Natural killer cell (primary cell): ENCODE measurements around the gene JAML. TPM values are rescaled to one million over a fixed set of nuclear protein-coding genes. Genes with fewer than 3 reads are reported as not detected.

Source experiments
- ATAC-seq, 3 donors: fragments of 150-1000 bp in 2 of 3; fragments of 200-7000 bp in 1 of 3; cut with Tn5 transposase; 1 replicate in 1 of 3; 2 replicates in 2 of 3; pipeline ENCODE4 v1.10.0; 2021; ENCODE audit warnings: mild to moderate bottlenecking in 2 of 3, moderate library complexity in 2 of 3
- DNase-seq, 2 donors: peaks; one replicate each; pipeline versions ENCODE4 v3.0.0 to v3.0.0-alpha.2; 2013 to 2021; ENCODE audit warnings: mixed read lengths in 1 of 2
- H3K27ac ChIP-seq: one replicate; pipeline ENCODE4 v1.5.1; 2013; ENCODE audit warnings: mild to moderate bottlenecking, low read length
- H3K27me3 ChIP-seq: one replicate; pipeline ENCODE4 v1.6.1; 2013; ENCODE audit warnings: low read length; ENCODE audit not compliant: control insufficient read depth, insufficient read depth
- H3K36me3 ChIP-seq: one replicate; pipeline ENCODE4 v1.6.1; 2013; ENCODE audit warnings: low read length; ENCODE audit not compliant: control insufficient read depth, insufficient read depth
- H3K4me1 ChIP-seq: one replicate; pipeline ENCODE4 v1.6.1; 2013; ENCODE audit warnings: low read length; ENCODE audit not compliant: control insufficient read depth, insufficient read depth
- H3K4me3 ChIP-seq: one replicate; pipeline ENCODE4 v1.5.1; 2013; ENCODE audit warnings: low read length
- H3K9me3 ChIP-seq: one replicate; pipeline ENCODE4 v1.6.1; 2013; ENCODE audit warnings: low read length; ENCODE audit not compliant: control insufficient read depth, insufficient read depth
- H3K27ac Mint-ChIP-seq, 2 donors: one replicate each; pipeline ENCODE4 v1.8.0; 2022; ENCODE audit warnings: mild to moderate bottlenecking in 2 of 2, mixed read lengths in 2 of 2, moderate library complexity in 1 of 2
- H3K27me3 Mint-ChIP-seq, 2 donors: one replicate each; pipeline ENCODE4 v1.8.0; 2022; ENCODE audit warnings: low read depth in 2 of 2, mixed read lengths in 2 of 2
- H3K36me3 Mint-ChIP-seq: one replicate; pipeline ENCODE4 v1.8.0; 2022; ENCODE audit warnings: mixed read lengths
- H3K4me1 Mint-ChIP-seq, 2 donors: one replicate each; pipeline ENCODE4 v1.8.0; 2022; ENCODE audit warnings: mixed read lengths in 2 of 2
- H3K4me3 Mint-ChIP-seq: one replicate; pipeline ENCODE4 v1.8.0; 2022; ENCODE audit warnings: mild to moderate bottlenecking, moderate library complexity, mixed read lengths
- H3K9me3 Mint-ChIP-seq, 2 donors: one replicate each; pipeline ENCODE4 v1.8.0; 2022; ENCODE audit warnings: mixed read lengths in 2 of 2
- WGBS: methylation state at CpG from one replicate; pipeline ENCODE4 v1.1.7; 2013; ENCODE audit warnings: missing lambda C conversion rate; ENCODE audit not compliant: insufficient coverage; 5-methylcytosine and 5-hydroxymethylcytosine counted together
- intact Hi-C: fragments of 100-400 bp; cut with micrococcal nuclease; formaldehyde crosslinking; loops from one replicate; pipeline ENCODE4 v1.14.2; 2022
- total RNA-seq, 4 donors: library from RNA; stranded (reverse); fragments of 120-200 nt in 1 of 4; gene quantifications; one replicate each; pipeline versions ENCODE4 v1.2.3 to v1.2.4, GENCODE V29; 2013 to 2022
- TF ChIP-seq, protein P1 (sequence below): fragments of 200-600 bp; IDR thresholded peaks from one replicate; pipeline ENCODE4 v1.8.0; 2022; ENCODE audit warnings: antibody characterized with exemption

Gene JAML
- total RNA-seq, 3 donors from 2014 or later (not counting 1 experiment from before 2014, with no cell fraction given) = 7.1 to 27.8 (median 12.8) TPM

DNA sequence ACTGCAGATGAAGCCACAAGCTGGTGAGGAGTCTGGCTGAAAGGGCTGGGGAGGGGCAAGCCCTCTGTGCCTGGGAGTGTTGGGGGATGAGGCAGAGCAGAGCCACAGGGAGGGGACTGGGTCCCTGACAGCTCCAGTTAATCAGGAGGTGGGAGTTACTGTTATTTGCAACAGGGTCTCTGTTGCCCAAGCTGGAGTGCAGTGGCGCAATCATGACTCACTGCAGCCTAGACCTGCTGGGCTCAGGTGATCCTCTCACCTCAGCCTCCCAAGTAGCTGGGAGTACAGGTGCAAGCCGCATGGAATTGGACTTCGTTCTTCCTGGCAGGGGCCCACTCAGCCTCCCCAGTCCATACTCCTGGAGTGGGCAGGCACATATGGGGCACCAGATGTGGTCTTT lies 56.1 kb downstream of the JAML start:
- Histone ChIP-seq H3K27ac (no peak overlapping the region), H3K4me3 (no peak overlapping the region), H3K27me3 (no peaks in the 10 kb centered on the region), H3K36me3 (no peaks in the 10 kb centered on the region), H3K9me3 (no peaks in the 10 kb centered on the region), H3K4me1 (peaks cover 7% of the 10 kb centered on the region)
- WGBS = 81% methylated on average over 3 of the region's 3 CpGs
- Mint-ChIP-seq H3K4me3 (no peak overlapping the region), H3K27ac (no peak overlapping the region), H3K4me1 (no peaks in the 10 kb centered on the region), H3K27me3 (peaks cover 7 to 15% of the 10 kb centered on the region in 2 donors), H3K36me3 (no peaks in the 10 kb centered on the region), H3K9me3 (no peaks in the 10 kb centered on the region)
- intact Hi-C loops = no loop called here
- DNase-seq (no peak), ATAC-seq (no peak)
- TF ChIP-seq, protein P1, sequence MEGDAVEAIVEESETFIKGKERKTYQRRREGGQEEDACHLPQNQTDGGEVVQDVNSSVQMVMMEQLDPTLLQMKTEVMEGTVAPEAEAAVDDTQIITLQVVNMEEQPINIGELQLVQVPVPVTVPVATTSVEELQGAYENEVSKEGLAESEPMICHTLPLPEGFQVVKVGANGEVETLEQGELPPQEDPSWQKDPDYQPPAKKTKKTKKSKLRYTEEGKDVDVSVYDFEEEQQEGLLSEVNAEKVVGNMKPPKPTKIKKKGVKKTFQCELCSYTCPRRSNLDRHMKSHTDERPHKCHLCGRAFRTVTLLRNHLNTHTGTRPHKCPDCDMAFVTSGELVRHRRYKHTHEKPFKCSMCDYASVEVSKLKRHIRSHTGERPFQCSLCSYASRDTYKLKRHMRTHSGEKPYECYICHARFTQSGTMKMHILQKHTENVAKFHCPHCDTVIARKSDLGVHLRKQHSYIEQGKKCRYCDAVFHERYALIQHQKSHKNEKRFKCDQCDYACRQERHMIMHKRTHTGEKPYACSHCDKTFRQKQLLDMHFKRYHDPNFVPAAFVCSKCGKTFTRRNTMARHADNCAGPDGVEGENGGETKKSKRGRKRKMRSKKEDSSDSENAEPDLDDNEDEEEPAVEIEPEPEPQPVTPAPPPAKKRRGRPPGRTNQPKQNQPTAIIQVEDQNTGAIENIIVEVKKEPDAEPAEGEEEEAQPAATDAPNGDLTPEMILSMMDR = no peak

DNA sequence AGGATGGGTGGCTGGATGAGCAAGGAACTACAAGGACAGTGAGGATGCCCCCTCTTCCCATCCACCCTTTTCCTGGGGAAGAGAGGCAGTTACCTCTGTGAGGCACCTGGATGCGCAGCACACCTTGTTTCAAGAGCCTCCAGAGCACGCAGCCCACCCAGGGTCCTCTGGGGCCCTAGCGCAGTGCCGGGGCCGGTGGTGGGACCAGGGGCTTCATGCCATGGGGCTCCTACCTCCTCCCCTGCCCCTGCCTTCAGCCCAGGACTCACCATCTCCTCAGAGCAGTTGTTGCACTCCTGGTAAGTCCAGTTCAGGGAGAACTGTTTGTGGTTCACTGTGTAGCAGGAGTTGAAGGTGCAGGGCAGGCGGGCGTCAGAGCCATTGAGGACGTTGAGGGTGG lies 56.5 kb downstream of the JAML start:
- H3K4me1 ChIP-seq = peaks cover 7% of the 10 kb centered on the region
- H3K27ac ChIP-seq = no peak overlapping the region
- H3K4me3 Mint-ChIP-seq = no peak overlapping the region
- H3K9me3 ChIP-seq = no peaks in the 10 kb centered on the region
- TF ChIP-seq, protein P1 = no peak
- no peak for DNase-seq
- intact Hi-C loops = no loop called here
- H3K27me3 Mint-ChIP-seq = peaks cover 7 to 17% of the 10 kb centered on the region in 2 donors
- H3K9me3 Mint-ChIP-seq = no peaks in the 10 kb centered on the region
- no peaks in the 10 kb centered on the region for H3K4me1 Mint-ChIP-seq
- no peak overlapping the region for H3K27ac Mint-ChIP-seq
- WGBS = 84% methylated on average over 8 of the region's 8 CpGs
- no peak overlapping the region for H3K4me3 ChIP-seq
- no peaks in the 10 kb centered on the region for H3K27me3 ChIP-seq
- H3K36me3 Mint-ChIP-seq = no peaks in the 10 kb centered on the region
- H3K36me3 ChIP-seq = no peaks in the 10 kb centered on the region
- ATAC-seq = no peak

DNA sequence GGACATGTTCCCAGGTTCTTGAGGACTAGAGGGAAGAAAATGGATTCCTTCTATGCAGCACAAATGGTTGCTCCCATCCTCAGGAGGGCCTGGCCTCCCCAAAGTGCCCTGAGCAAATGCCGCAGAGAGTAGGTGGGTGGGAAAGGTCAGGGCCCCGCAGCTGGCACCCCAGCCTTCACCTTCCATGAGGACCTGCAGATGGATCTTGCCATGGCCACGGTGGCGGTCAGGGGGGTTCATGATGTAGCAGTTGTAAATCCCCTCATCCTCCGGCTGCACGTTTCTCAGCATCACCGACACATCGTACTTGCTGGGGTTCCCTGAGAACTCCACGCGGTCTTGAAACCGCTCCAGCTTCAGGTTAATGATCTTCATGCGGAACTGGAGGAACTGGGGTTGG lies 56.9 kb downstream of the JAML start:
- Mint-ChIP-seq H3K27ac (no peak overlapping the region), H3K9me3 (no peaks in the 10 kb centered on the region), H3K36me3 (no peaks in the 10 kb centered on the region), H3K4me1 (no peaks in the 10 kb centered on the region), H3K4me3 (no peak overlapping the region), H3K27me3 (peaks cover 7 to 15% of the 10 kb centered on the region in 2 donors)
- H3K36me3 ChIP-seq = no peaks in the 10 kb centered on the region
- no peaks in the 10 kb centered on the region for H3K27me3 ChIP-seq
- no peak overlapping the region for H3K4me3 ChIP-seq
- WGBS = 92% methylated on average over 12 of the region's 12 CpGs
- no peak for DNase-seq
- H3K9me3 ChIP-seq = no peaks in the 10 kb centered on the region
- H3K4me1 ChIP-seq = peaks cover 7% of the 10 kb centered on the region
- TF ChIP-seq, protein P1 = no peak
- H3K27ac ChIP-seq = no peak overlapping the region
- no peak for ATAC-seq
- intact Hi-C loops = no loop called here

DNA sequence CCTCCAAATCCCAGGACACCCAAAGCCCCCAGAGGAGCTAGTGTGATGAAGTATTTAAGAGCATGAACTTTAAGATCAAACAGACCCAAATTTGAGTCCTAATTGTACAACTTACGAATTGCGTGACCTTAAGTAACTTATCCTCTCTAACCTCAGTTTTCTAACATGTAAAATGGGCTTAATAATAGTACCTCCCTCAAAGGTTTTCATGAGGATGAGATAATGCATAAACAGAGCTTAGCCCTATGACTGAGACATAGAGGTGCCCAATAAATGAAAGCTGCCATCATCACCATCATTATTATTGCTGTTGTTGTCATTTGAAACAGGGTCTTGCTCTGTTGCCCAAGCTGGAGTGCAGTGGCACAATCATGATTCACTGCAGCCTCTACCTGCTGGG lies 57.6 kb downstream of the JAML start:
- Mint-ChIP-seq H3K36me3 (no peaks in the 10 kb centered on the region), H3K27me3 (peaks cover 7 to 12% of the 10 kb centered on the region in 2 donors), H3K4me3 (no peak overlapping the region), H3K27ac (no peak overlapping the region), H3K9me3 (no peaks in the 10 kb centered on the region), H3K4me1 (no peaks in the 10 kb centered on the region)
- TF ChIP-seq, protein P1 = no peak
- intact Hi-C loops = no loop called here
- H3K27ac ChIP-seq = no peak overlapping the region
- peaks cover 7% of the 10 kb centered on the region for H3K4me1 ChIP-seq
- no peak for ATAC-seq
- DNase-seq = no peak
- H3K9me3 ChIP-seq = no peaks in the 10 kb centered on the region
- no peak overlapping the region for H3K4me3 ChIP-seq
- H3K36me3 ChIP-seq = no peaks in the 10 kb centered on the region
- H3K27me3 ChIP-seq = no peaks in the 10 kb centered on the region
- 88% methylated on average over 2 of the region's 2 CpGs for WGBS
